ENCODE results near the gene CCDC15. TPM values are rescaled to one million over a fixed set of nuclear protein-coding genes. Genes with fewer than 3 reads are reported as not detected.

The CCDC15 gene
- total RNA-seq, 1 donor from 2014 or later: 0.25 TPM

DNA sequence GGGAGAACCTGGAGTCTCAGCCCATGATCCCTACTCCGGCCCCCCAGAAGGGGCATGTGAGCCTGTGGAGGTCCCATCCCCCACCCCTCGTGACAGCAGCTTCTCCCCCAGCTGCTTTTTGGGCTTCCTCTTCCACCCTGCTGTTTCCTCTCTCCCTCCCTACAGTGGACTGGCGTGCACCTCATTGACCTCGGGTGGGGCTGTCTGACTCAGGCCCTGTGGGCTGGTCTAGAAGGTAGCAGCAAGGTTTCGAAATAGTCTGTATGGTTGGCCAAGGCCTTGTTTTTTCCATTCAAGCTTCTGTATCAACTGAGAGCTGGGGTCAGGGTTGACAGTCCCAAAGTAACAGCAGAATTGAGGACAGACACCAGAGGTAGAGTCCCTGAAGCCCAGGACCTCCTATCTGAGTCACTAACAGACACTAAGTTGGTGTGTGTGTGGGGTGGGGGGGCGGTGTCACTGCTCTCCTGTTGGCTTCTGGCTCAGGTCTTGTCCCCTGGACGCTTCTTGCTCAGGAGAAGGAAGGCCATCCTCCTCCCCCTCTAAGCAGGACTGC lies 116.8 kb downstream of the CCDC15 start:
- DNase-seq: peak; percentile 52
- peak overlapping the region; percentile 40 for H3K27ac ChIP-seq (replicated peaks)
- H3K27me3 ChIP-seq (ENCODE audit: low read depth): peaks cover 87% of the 10 kb centered on the region
- H3K36me3 ChIP-seq: no peaks in the 10 kb centered on the region
- no peaks in the 10 kb centered on the region for H3K9me3 ChIP-seq (replicated peaks)
- no peaks in the 10 kb centered on the region for H3K4me1 ChIP-seq
- TF ChIP-seq, protein P1, sequence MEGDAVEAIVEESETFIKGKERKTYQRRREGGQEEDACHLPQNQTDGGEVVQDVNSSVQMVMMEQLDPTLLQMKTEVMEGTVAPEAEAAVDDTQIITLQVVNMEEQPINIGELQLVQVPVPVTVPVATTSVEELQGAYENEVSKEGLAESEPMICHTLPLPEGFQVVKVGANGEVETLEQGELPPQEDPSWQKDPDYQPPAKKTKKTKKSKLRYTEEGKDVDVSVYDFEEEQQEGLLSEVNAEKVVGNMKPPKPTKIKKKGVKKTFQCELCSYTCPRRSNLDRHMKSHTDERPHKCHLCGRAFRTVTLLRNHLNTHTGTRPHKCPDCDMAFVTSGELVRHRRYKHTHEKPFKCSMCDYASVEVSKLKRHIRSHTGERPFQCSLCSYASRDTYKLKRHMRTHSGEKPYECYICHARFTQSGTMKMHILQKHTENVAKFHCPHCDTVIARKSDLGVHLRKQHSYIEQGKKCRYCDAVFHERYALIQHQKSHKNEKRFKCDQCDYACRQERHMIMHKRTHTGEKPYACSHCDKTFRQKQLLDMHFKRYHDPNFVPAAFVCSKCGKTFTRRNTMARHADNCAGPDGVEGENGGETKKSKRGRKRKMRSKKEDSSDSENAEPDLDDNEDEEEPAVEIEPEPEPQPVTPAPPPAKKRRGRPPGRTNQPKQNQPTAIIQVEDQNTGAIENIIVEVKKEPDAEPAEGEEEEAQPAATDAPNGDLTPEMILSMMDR (IDR thresholded peaks at IDR 0.05; ENCODE audit: borderline replicate concordance): no peak
- no peak overlapping the region for H3K4me3 ChIP-seq
- intact Hi-C loops (cut with micrococcal nuclease): no loop called here

DNA sequence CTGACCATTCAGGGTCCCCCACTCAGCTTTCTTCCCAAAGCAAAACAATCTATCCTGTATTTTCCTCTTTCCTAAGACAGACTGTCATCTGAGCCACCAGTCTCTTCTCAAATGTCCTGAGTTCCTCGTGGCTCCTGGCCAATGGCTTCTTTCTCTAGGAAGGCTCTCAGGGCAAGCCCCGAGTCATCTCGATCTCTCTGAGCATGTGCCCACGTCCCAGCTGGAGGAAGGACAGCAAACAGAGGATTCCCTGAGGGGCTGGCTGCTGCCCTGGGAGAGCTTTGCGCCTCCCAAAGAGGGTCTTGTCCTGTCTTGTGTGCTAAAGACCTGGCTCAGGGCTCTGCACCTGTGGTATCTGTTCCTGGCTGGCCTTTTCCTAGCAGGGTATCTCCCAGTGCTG lies 117.4 kb downstream of the CCDC15 start:
- DNase-seq: no peak
- no peaks in the 10 kb centered on the region for H3K4me1 ChIP-seq
- peaks cover 86% of the 10 kb centered on the region for H3K27me3 ChIP-seq (ENCODE audit: low read depth)
- H3K27ac ChIP-seq (replicated peaks): peak overlapping the region; percentile 40
- H3K4me3 ChIP-seq: no peak overlapping the region
- H3K36me3 ChIP-seq: no peaks in the 10 kb centered on the region
- TF ChIP-seq, protein P1 (IDR thresholded peaks at IDR 0.05; ENCODE audit: borderline replicate concordance): no peak
- no peaks in the 10 kb centered on the region for H3K9me3 ChIP-seq (replicated peaks)
- intact Hi-C loops (cut with micrococcal nuclease): no loop called here

DNA sequence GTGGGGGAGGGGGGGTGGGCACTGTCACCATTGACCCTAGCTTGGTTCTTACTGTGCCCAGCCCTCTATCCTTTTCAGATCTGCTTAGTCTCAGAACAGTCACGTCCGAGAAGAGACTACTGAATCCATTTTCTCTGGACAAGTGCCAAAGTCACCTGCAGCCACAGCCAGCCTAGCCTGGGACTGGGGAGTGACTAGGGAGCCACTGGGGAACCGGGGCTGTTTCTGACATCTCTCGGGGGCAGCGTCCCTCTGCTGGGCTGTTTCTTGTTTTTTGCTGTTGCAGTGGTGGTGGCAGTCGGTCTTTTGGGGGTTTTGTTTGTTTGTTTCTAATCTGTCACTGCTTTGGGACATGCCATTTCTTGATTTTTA lies 117.8 kb downstream of the CCDC15 start:
- intact Hi-C loops (cut with micrococcal nuclease): no loop called here
- Histone ChIP-seq H3K4me3 (no peak overlapping the region), H3K27ac (replicated peaks) (peak overlapping the region; percentile 40), H3K36me3 (no peaks in the 10 kb centered on the region), H3K9me3 (replicated peaks) (no peaks in the 10 kb centered on the region), H3K27me3 (ENCODE audit: low read depth) (peaks cover 86% of the 10 kb centered on the region), H3K4me1 (no peaks in the 10 kb centered on the region)
- DNase-seq: no peak
- TF ChIP-seq, protein P1 (IDR thresholded peaks at IDR 0.05; ENCODE audit: borderline replicate concordance): no peak

DNA sequence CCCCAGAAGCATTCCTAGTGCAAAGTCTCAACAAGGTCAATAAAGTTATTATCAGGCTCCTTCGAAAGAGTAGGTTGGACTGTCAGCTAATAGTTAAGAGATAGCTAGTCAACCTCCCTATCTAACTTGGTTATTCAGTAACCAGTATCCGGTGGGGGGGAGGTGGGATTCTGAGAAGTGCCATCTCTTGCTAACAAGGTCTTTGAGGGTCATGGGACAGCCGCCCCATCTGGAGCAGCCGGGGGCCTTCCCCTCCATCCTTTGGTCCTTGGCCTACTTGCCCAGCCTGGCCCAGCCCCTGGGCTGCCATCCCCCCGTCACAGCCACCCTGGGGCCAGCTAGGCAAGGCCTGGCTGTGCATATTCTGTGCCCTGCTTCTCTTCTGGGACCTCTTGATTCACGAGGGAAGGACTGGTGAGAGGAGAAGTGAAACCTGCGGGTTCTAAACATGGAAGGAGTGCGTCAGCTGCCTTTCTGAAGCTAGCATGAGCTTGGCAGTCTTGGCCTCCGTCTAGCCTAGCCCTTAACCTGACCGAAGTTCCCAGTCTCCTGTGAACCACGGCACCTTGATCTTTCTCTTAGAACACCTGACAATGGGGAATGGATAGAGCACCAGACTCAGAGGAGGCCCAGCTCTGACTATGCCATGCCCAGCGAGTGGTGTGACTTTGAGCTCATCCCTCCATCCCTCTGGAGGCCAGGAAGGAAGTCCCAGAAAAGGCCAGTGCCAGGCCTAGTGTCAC lies 118.4 kb downstream of the CCDC15 start:
- H3K4me1 ChIP-seq: no peaks in the 10 kb centered on the region
- no peak overlapping the region for H3K4me3 ChIP-seq
- H3K9me3 ChIP-seq (replicated peaks): no peaks in the 10 kb centered on the region
- peaks cover 86% of the 10 kb centered on the region for H3K27me3 ChIP-seq (ENCODE audit: low read depth)
- TF ChIP-seq, protein P1 (IDR thresholded peaks at IDR 0.05; ENCODE audit: borderline replicate concordance): no peak
- no peaks in the 10 kb centered on the region for H3K36me3 ChIP-seq
- H3K27ac ChIP-seq (replicated peaks): peak overlapping the region; percentile 40
- DNase-seq: no peak
- intact Hi-C loops (cut with micrococcal nuclease): no loop called here

DNA sequence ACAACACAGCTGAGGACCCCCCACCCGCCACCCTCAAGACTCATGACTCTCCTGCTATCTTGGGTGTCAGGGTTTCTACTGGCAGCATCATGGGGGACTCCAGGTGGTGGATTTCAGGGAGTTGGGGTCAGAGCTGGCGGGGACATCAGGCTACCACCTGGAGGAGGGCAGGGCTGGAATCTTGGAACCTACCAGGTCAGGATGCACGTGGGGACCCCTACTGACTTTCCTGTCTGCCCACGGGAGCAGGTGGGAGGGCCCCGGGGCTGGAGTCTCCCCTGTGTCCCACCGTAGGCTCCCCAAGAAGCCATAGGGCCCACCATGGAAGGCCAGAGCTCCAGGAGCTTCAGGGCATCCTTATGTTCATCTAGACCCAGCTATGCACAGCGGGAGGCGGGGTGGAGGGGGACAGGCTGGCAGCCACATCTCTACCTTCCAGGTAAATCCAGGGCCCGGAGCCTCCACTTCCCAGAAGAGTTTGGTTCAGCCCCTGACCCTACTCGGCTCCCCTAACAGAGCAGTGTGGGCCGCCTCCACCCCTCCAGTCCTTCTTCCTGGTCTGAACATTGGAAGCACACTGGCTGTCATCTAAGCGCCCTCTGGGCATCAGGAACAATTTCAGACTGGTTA lies 119.1 kb downstream of the CCDC15 start:
- Histone ChIP-seq H3K9me3 (replicated peaks) (no peaks in the 10 kb centered on the region), H3K27ac (replicated peaks) (no peak overlapping the region), H3K4me1 (no peaks in the 10 kb centered on the region), H3K27me3 (ENCODE audit: low read depth) (peaks cover 82% of the 10 kb centered on the region), H3K36me3 (no peaks in the 10 kb centered on the region), H3K4me3 (no peak overlapping the region)
- TF ChIP-seq, protein P1 (IDR thresholded peaks at IDR 0.05; ENCODE audit: borderline replicate concordance): no peak
- intact Hi-C loops (cut with micrococcal nuclease): no loop called here
- no peak for DNase-seq
